Uterus (tissue), 2 donors: Measurements from ENCODE around the gene CCDC78.

Source experiments
- POLR2A ChIP-seq, 2 donors: fragments of 450-650 bp; IDR thresholded peaks; one replicate each; pipeline ENCODE4 v1.6.1; 2016; ENCODE audit warnings: antibody characterized with exemption in 2 of 2, mild to moderate bottlenecking in 1 of 2, moderate library complexity in 1 of 2
- TF ChIP-seq, protein P1 (sequence below), 4 experiments: fragments of 200-600 bp in 2 of 4; fragments of 450-650 bp in 2 of 4; sonication (generic) in 2 of 4; IDR thresholded peaks; one replicate each; pipeline ENCODE4 v1.5.1; 2016 to 2019; ENCODE audit warnings: antibody characterized with exemption in 4 of 4, mild to moderate bottlenecking in 2 of 4, moderate library complexity in 1 of 4

DNA sequence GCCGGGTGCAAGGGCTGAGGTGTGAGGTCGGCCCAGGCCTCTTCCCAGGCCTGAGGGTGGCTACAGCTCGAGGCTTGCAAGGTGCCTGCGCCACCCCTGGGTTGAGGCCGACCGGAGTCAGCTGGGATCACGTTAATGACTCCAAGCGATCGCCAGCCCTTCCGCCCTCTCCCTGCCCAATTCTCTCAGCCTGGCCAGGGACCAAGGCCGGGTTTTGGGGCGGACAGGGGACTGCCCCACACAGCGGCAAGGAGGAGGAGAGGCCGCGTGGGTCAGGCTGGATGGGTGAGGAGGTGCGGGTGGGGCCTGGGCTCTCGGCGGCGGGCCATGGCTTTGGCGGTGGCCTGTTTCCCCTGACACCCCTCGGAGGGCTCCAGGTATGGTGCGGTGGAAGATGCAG lies 32.9 kb downstream of the CCDC78 start:
- TF ChIP-seq POLR2A (IDR thresholded peaks at IDR 0.05): no peak
- TF ChIP-seq, protein P1, sequence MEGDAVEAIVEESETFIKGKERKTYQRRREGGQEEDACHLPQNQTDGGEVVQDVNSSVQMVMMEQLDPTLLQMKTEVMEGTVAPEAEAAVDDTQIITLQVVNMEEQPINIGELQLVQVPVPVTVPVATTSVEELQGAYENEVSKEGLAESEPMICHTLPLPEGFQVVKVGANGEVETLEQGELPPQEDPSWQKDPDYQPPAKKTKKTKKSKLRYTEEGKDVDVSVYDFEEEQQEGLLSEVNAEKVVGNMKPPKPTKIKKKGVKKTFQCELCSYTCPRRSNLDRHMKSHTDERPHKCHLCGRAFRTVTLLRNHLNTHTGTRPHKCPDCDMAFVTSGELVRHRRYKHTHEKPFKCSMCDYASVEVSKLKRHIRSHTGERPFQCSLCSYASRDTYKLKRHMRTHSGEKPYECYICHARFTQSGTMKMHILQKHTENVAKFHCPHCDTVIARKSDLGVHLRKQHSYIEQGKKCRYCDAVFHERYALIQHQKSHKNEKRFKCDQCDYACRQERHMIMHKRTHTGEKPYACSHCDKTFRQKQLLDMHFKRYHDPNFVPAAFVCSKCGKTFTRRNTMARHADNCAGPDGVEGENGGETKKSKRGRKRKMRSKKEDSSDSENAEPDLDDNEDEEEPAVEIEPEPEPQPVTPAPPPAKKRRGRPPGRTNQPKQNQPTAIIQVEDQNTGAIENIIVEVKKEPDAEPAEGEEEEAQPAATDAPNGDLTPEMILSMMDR (IDR thresholded peaks at IDR 0.05): no peak
